ENCODE data around the gene TELO2.
A peak's percentile ranks its signal among the peaks of the same experiment; 100 is the strongest.

Gene TELO2

GRCh38 chr16:1523581-1524245 is 30.6 kb downstream of the TELO2 start:
- H3K36me3 Mint-ChIP-seq (ENCODE audit: low read depth), result no peaks in the 10 kb centered on the region
- H3K27ac Mint-ChIP-seq, result no peak overlapping the region
- H3K4me1 Mint-ChIP-seq (ENCODE audit: low read depth), result peaks cover 4% of the 10 kb centered on the region
- H3K9me3 Mint-ChIP-seq, result no peaks in the 10 kb centered on the region
- H3K4me3 Mint-ChIP-seq, result no peak overlapping the region
- H3K27me3 Mint-ChIP-seq (ENCODE audit: low read depth), result no peaks in the 10 kb centered on the region
- no peak for DNase-seq (ENCODE audit: low spot score)

GRCh38 chr16:1524366-1524765 is 31.2 kb downstream of the TELO2 start:
- no peak for DNase-seq (ENCODE audit: low spot score)
- Mint-ChIP-seq H3K27ac (no peak overlapping the region), H3K9me3 (no peaks in the 10 kb centered on the region), H3K27me3 (ENCODE audit: low read depth) (no peaks in the 10 kb centered on the region), H3K36me3 (ENCODE audit: low read depth) (no peaks in the 10 kb centered on the region), H3K4me1 (ENCODE audit: low read depth) (peaks cover 5% of the 10 kb centered on the region), H3K4me3 (no peak overlapping the region)

GRCh38 chr16:1525871-1526607 is 32.9 kb downstream of the TELO2 start:
- Mint-ChIP-seq H3K36me3 (ENCODE audit: low read depth) (no peaks in the 10 kb centered on the region), H3K9me3 (no peaks in the 10 kb centered on the region), H3K27ac (no peak overlapping the region), H3K27me3 (ENCODE audit: low read depth) (no peaks in the 10 kb centered on the region), H3K4me3 (no peak overlapping the region), H3K4me1 (ENCODE audit: low read depth) (peaks cover 10% of the 10 kb centered on the region)
- no peak for DNase-seq (ENCODE audit: low spot score)

- no peak for DNase-seq (ENCODE audit: low spot score)
- no peaks in the 10 kb centered on the region for H3K9me3 Mint-ChIP-seq
- H3K36me3 Mint-ChIP-seq (ENCODE audit: low read depth), result no peaks in the 10 kb centered on the region
- peaks cover 10% of the 10 kb centered on the region for H3K4me1 Mint-ChIP-seq (ENCODE audit: low read depth)
- no peaks in the 10 kb centered on the region for H3K27me3 Mint-ChIP-seq (ENCODE audit: low read depth)
- peak overlapping the region; percentile 36 for H3K27ac Mint-ChIP-seq
- H3K4me3 Mint-ChIP-seq, result no peak overlapping the region
These were observed 33.7 kb downstream of the TELO2 start for GRCh38 chr16:1526608-1527555.

- Mint-ChIP-seq H3K4me3 (no peak overlapping the region), H3K27me3 (ENCODE audit: low read depth) (no peaks in the 10 kb centered on the region), H3K36me3 (ENCODE audit: low read depth) (no peaks in the 10 kb centered on the region), H3K9me3 (no peaks in the 10 kb centered on the region), H3K4me1 (ENCODE audit: low read depth) (peaks cover 14% of the 10 kb centered on the region), H3K27ac (peak overlapping the region; percentile 36)
- DNase-seq (ENCODE audit: low spot score), result no peak
These were observed 35.0 kb downstream of the TELO2 start for GRCh38 chr16:1527836-1528811.

GRCh38 chr16:1528921-1529537 is 35.9 kb downstream of the TELO2 start:
- Mint-ChIP-seq H3K4me1 (ENCODE audit: low read depth) (peaks cover 14% of the 10 kb centered on the region), H3K9me3 (no peaks in the 10 kb centered on the region), H3K4me3 (no peak overlapping the region), H3K36me3 (ENCODE audit: low read depth) (no peaks in the 10 kb centered on the region), H3K27me3 (ENCODE audit: low read depth) (no peaks in the 10 kb centered on the region), H3K27ac (peak overlapping the region; percentile 53)
- no peak for DNase-seq (ENCODE audit: low spot score)

- H3K4me1 Mint-ChIP-seq (ENCODE audit: low read depth), result peaks cover 17% of the 10 kb centered on the region
These were observed 37.3 kb downstream of the TELO2 start for GRCh38 chr16:1530349-1530882.

GRCh38 chr16:1530883-1531637 is 37.9 kb downstream of the TELO2 start:
- H3K4me3 Mint-ChIP-seq, result no peak overlapping the region
- no peaks in the 10 kb centered on the region for H3K27me3 Mint-ChIP-seq (ENCODE audit: low read depth)
- H3K4me1 Mint-ChIP-seq (ENCODE audit: low read depth), result peaks cover 17% of the 10 kb centered on the region
- DNase-seq (ENCODE audit: low spot score), result no peak
- no peak overlapping the region for H3K27ac Mint-ChIP-seq
- H3K36me3 Mint-ChIP-seq (ENCODE audit: low read depth), result peaks cover 13% of the 10 kb centered on the region
- no peaks in the 10 kb centered on the region for H3K9me3 Mint-ChIP-seq

More at GRCh38 chr16:1530349-1530882, 37.3 kb downstream of the TELO2 start:
- H3K27ac Mint-ChIP-seq, result no peak overlapping the region
- no peak overlapping the region for H3K4me3 Mint-ChIP-seq
- no peaks in the 10 kb centered on the region for H3K9me3 Mint-ChIP-seq
- H3K27me3 Mint-ChIP-seq (ENCODE audit: low read depth), result no peaks in the 10 kb centered on the region
- DNase-seq (ENCODE audit: low spot score), result no peak
- peaks cover 11% of the 10 kb centered on the region for H3K36me3 Mint-ChIP-seq (ENCODE audit: low read depth)

- Mint-ChIP-seq H3K4me3 (no peak overlapping the region), H3K36me3 (ENCODE audit: low read depth) (peaks cover 17% of the 10 kb centered on the region), H3K27ac (no peak overlapping the region), H3K27me3 (ENCODE audit: low read depth) (no peaks in the 10 kb centered on the region), H3K9me3 (no peaks in the 10 kb centered on the region), H3K4me1 (ENCODE audit: low read depth) (peaks cover 18% of the 10 kb centered on the region)
- DNase-seq (ENCODE audit: low spot score), result no peak
These were observed 38.4 kb downstream of the TELO2 start for GRCh38 chr16:1531638-1531910.

GRCh38 chr16:1532081-1532760 is 39.1 kb downstream of the TELO2 start:
- Mint-ChIP-seq H3K27ac (peak overlapping the region; percentile 52), H3K4me3 (no peak overlapping the region), H3K9me3 (no peaks in the 10 kb centered on the region)

GRCh38 chr16:1532771-1533170 is 39.6 kb downstream of the TELO2 start:
- Mint-ChIP-seq H3K4me1 (ENCODE audit: low read depth) (peaks cover 25% of the 10 kb centered on the region), H3K27ac (peak overlapping the region; percentile 78)

More at GRCh38 chr16:1532081-1532760, 39.1 kb downstream of the TELO2 start:
- no peaks in the 10 kb centered on the region for H3K27me3 Mint-ChIP-seq (ENCODE audit: low read depth)
- peaks cover 24% of the 10 kb centered on the region for H3K36me3 Mint-ChIP-seq (ENCODE audit: low read depth)
- H3K4me1 Mint-ChIP-seq (ENCODE audit: low read depth), result peaks cover 21% of the 10 kb centered on the region
- no peak for DNase-seq (ENCODE audit: low spot score)

More at GRCh38 chr16:1532771-1533170, 39.6 kb downstream of the TELO2 start:
- no peak for DNase-seq (ENCODE audit: low spot score)
- no peaks in the 10 kb centered on the region for H3K9me3 Mint-ChIP-seq
- H3K36me3 Mint-ChIP-seq (ENCODE audit: low read depth), result peaks cover 29% of the 10 kb centered on the region
- H3K4me3 Mint-ChIP-seq, result peak overlapping the region; percentile 99
- no peaks in the 10 kb centered on the region for H3K27me3 Mint-ChIP-seq (ENCODE audit: low read depth)

Data from T-helper 2 cell treated with Interferon-gamma antibody and Interleukin-4, amounts not matched to agents 5 μg/mL and 100 μg/mL, for 36 hours (primary cell).